EL (cell line): ENCODE results near the gene ODC1.
"Not testable (repeated sequence)": the region's sequence is repeated elsewhere in the genome, so short reads cannot be mapped to it uniquely, and the experiment has no call there.

ENCODE experiments used
- DNase-seq: peaks from one replicate; pipeline ENCODE4 v3.0.0-alpha.2; 2016

Gene ODC1

GRCh38 chr2:10452312-10452711 is 4.2 kb upstream of the ODC1 start:
- peak; percentile 92 for DNase-seq

DNA sequence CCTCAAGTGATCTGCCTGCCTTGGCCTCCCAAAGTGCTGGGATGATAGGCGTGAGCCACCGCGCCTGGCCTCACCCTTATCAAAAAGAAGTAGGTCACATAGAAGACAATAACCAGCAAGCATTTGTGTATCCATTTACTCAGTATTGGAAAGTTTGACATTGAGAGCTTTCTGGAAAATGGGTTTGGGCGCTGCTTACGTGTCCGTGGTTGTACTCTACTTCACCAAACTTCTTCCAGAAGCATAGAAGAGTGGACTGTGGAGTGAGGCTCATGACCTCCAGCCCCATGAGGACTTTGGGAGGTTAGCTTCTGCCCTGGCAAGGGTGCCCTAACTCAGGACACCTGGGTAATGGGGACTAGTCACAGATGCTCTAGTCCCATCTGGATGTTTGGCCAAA is 3.7 kb upstream of the ODC1 start:
- DNase-seq: no peak

DNA sequence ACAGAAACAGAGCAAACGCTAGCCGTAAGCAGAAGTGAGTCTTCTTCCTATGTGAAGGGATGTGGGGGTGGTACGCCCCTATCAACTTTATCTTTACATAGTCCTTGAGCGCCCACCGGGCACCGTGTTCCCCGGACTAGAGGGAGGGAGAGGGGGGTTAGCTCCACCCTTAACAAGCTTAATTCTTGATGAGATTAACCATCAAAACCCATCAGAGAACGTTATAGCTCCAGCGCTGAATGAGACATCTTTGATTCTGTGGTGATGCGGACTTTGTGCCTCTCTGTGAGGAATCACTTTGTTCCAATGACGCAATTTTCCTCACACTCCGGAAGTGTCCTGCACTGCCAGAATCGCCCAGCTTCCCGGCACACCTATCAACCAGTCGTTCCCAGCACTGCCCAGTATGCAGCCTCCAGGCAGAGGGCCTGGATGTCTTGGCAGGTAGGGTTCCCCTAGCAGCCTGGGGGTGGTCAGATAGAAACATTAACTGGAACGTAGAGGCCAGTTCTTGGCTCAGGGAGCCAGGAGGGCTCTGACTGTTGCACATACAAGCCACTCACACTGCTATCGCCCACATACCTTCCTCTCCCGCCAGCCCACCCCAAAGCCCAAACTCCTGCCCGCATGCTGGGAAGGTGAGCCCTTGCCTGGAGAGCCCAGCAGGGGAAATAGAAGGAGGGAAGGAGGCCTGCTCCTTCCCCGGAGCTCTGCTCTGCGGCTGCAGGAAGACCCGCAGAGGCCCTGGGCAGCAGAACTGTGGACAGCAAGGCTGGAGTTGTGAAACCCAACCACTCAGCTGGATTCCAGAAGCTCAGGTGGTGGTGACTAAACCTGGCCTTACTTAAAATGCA is 1.9 kb upstream of the ODC1 start:
- no peak for DNase-seq

GRCh38 chr2:10449486-10449831 is 1.3 kb upstream of the ODC1 start:
- no peak for DNase-seq

- DNase-seq: peak; percentile 25
Observed at GRCh38 chr2:10448576-10449485, 704 bp upstream of the ODC1 start.

- DNase-seq: peak; percentile 34
Observed at GRCh38 chr2:10447300-10447894, 730 bp downstream of the ODC1 start.

DNA sequence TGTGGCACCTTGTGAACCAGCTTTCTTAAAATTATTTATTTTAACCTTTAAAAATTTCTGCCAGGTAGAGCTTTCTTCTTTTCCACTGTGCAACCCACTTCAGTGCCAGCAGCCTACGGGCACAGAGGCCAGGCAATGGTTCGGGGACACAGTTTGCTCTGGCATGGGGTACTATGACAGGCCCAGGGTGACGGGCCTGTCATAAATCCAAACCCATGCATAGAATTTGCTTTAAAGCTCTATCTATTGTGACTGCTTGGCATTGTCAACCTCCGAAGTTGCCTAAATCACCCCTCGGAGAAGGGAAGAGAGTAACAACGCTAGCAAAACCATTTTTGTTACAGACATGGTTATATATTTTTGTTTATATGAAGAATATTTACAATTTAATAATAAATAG is 1.5 kb downstream of the ODC1 start:
- no peak for DNase-seq

GRCh38 chr2:10444463-10444862 is 3.7 kb downstream of the ODC1 start:
- DNase-seq: no peak

- DNase-seq: not testable (repeated sequence)
Observed at GRCh38 chr2:10442469-10443126, 5.5 kb downstream of the ODC1 start.

DNA sequence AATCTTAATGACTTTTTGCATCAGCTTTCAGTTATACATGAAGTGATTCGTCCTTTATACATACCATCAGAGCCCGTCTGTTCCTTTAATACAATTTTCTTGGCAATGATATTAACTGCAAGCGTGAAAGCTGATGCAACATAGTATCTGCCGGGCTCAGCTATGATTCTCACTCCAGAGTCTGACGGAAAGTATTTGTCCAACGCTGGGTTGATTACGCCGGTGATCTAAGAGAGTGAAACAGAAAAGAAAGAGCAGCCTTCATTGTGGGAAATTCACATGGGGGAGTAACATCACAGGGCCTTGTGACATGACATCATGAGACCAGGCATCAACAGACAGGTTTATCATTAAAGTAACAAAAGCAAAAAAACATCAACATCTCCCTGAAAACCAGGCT is 6.2 kb downstream of the ODC1 start:
- no peak for DNase-seq

DNA sequence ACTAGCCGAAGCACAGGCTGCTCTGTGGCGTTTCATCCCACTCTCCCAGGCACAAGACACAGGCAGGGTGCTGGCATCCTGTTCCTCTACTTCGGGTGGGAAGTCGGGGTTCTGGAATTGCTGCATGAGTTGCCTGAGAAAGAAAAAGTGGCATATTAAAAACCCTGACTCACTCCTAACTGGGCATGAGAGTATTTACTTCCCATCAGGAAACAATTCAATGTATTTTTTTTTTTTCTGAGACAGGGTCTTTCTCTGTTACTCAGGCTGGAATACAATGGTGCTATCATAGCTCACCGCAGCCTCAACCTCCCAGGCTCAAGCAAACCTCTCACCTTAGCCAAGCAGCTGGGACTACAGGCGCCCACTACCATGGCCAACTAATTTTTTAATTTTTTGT is 7.4 kb downstream of the ODC1 start:
- no peak for DNase-seq

- no peak for DNase-seq
Observed at GRCh38 chr2:10439971-10440370, 8.2 kb downstream of the ODC1 start.

DNA sequence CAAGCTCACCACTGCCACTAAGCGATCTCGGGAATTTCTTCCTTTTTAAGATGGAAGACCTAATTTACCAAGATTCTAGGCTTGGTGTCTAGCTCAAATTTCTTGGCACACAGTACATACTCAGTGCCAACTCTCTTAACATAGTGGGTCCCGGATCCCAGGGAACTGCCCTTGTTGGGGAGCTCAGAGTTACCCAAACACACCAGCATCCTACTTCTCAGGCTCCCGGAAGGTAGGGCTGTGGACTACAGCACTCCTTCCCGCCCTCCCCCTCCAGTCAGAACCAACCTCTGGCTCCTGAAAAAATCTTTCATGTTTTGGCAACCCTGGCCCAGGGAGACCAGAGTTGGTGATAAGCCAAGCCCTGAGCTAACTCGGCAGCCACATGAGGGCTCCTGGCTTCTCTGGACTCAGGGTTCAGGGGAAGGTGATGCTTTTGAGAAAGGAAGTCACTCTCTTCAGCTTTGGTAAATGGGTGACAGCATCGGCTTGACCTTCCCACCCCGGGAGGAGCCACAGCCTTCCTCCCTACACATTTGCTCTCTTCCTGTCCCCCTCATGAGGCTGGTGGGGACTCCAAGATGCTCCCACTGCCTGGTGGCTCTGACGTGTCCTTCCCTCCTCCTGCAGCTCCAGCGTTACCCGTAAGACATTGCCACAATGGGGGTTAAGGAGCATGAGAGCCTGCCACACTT is 8.8 kb downstream of the ODC1 start:
- DNase-seq: no peak

DNA sequence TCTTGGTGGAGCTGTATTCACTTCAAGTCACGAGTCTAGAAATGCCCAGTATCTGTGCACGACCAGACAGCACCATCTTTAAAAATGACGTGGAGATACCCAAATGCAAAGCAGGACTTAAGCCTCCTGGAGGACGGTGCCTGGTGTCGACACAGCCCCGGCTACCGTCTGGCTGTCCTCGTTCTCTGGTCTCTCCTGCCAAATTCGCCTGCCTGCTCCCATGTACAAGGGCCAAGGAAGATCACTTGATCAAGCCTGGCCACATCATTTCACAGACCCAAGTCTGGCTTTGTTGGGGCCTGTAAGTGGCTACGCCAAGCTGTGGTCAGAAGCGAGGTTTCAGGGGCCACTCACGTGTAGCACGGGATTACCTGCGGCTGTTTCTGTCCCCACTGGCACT is 9.4 kb downstream of the ODC1 start:
- DNase-seq: no peak

DNA sequence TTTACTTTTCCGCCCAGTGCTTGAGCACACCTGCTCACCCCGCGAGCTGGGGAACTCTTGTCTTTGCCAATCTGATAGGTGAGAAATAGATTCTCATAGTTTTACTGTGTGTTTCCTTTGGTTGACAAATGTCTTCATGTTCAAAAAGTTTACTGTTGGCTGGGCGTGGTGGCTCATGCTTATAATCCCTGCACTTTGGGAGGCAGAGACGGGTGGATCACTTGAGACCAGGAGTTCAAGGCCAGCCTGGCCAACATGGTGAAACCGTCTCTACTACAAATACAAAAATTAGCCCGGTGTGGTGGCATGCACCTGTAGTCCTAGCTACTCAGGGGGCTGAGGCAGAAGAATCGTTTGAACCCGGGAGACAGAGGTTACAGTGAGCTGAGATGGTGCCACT is 10.3 kb downstream of the ODC1 start:
- no peak for DNase-seq

DNA sequence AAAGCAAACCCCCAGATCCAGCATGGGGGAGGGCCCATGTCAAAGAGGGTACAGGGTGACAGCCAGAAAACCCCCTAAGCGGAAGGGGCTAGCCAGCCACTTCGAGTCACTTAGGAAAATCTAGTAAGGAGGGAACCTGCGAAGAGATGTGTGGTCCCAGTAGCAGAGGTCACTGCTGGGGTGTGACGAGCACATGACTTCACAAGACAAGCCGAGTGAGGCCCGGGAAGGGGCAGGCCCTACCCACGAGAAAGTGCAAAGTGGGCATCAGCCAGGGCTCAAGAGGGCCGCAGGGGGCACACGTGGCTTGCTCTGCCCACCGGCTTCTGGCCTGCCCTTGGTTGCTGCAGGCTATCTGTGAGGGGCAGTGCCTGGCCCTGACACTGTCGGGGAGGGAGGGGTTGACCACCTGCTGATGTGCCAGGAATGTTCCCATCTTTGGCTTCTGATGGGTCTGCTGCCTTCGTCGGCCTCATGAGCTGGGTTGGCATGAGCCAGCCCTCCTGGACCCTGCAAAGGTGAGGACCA is 11.5 kb downstream of the ODC1 start:
- DNase-seq: no peak

- no peak for DNase-seq
Observed at GRCh38 chr2:10435820-10436204, 12.3 kb downstream of the ODC1 start.

- DNase-seq: peak; percentile 77
Observed at GRCh38 chr2:10434886-10435819, 13.0 kb downstream of the ODC1 start.

DNA sequence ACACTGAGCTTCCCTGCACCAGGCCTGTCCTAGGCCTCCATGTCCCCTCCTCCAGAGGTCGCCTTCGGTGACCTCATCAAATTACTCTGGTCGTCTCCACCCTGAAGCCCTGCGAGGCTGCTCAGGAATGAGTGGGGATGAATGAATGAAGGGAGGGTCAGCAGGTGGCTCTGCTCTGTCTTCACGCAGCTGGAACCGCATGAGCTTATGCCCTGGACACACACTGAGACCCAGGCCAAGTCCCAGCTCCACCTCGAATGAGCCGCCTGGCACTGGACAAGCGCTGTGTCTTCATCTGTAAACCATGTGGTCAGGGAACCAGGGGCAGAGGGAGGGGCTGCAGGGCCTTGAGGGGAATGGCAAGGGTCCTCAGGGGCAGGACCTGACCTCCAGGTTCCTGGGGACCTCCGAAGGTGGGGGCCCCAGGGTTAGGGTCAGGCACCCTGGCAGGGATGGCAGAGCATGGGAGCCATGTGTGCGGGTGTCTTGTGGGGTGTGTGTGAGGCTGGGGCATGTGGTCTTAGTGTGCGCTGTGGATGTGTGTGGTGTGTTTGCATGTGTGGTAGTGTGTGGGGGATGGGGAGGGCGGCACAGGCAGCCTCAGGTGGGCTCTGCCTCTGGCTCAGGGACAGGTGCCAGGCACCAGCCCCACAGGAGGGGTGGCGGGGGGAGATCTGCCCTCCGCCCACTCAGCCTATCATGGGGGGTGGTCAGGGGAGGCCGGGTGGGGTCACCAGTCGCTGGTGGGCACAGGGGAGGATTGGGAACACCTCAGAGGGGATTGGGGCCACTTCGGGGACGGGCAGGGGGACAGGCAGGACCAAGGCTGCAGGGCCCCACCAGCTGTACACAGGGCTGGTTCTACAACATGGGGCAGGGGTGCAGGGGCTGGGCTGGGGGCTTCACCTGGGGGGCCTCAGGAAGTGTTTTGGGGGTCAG is 13.9 kb downstream of the ODC1 start:
- DNase-seq: no peak
